Mammary epithelial cell (primary cell): ENCODE measurements around the gene SLC6A2.

Source experiments
- CTCF ChIP-seq, 2 donors: IDR thresholded peaks in 1 of 2; conservative IDR thresholded peaks in 1 of 2; 2 replicates each; pipeline ENCODE4 v1.5.1; 2011 to 2012; ENCODE audit warnings: inconsistent platforms in 2 of 2, low read length in 2 of 2, mild to moderate bottlenecking in 2 of 2, control low read depth in 1 of 2, low read depth in 1 of 2; ENCODE audit not compliant: insufficient read depth in 1 of 2; ENCODE audit errors: extremely low read depth in 1 of 2
- EZH2 ChIP-seq: IDR thresholded peaks from 2 replicates; pipeline ENCODE4 v1.6.1; 2012; ENCODE audit warnings: low read length, inconsistent platforms, borderline replicate concordance

- TF ChIP-seq CTCF (conservative IDR thresholded peaks at IDR 0.05 in 1 of 2, IDR thresholded peaks at IDR 0.05 in 1 of 2; ENCODE audit: extremely low read depth in 1 of 2, insufficient read depth in 1 of 2, low read depth in 1 of 2, low read length in 2 of 2) (no peak), EZH2 (no peak)
Measured at GRCh38 chr16:55734665-55735064, 78.9 kb downstream of the SLC6A2 start.
